ENCODE measurements around the gene ADIPOR2. TPM values are rescaled to one million over a fixed set of nuclear protein-coding genes. Genes with fewer than 3 reads are reported as not detected.
"Not testable (repeated sequence)": the region's sequence is repeated elsewhere in the genome, so short reads cannot be mapped to it uniquely, and the experiment has no call there.

ADIPOR2 gene
- total RNA-seq, 2 experiments from 2014 or later, result 50.2 to 51.3 TPM

- POLR2A ChIA-PET, result no interaction called here
- DNase-seq (no peak), ATAC-seq (ENCODE audit: low read depth) (no peak)
- Mint-ChIP-seq H3K4me3 (no peak overlapping the region), H3K27ac (no peak overlapping the region), H3K36me3 (peaks cover 30% of the 10 kb centered on the region), H3K27me3 (no peaks in the 10 kb centered on the region), H3K4me1 (peaks cover 21% of the 10 kb centered on the region), H3K9me3 (peaks cover 2% of the 10 kb centered on the region)
These were observed 11.8 kb downstream of the ADIPOR2 start for GRCh38 chr12:1702713-1703112.

- Mint-ChIP-seq H3K36me3 (peaks cover 33% of the 10 kb centered on the region), H3K4me1 (peaks cover 21% of the 10 kb centered on the region), H3K27ac (no peak overlapping the region), H3K9me3 (peaks cover 2% of the 10 kb centered on the region), H3K27me3 (no peaks in the 10 kb centered on the region), H3K4me3 (no peak overlapping the region)
- ATAC-seq (ENCODE audit: low read depth) (no peak), DNase-seq (no peak)
- POLR2A ChIA-PET, result interaction anchor here (0.7 kb wide), 1 partner anchor 9 kb away, joined by 13 read pairs; no protein-coding TSS in a partner anchor
These were observed 13.2 kb downstream of the ADIPOR2 start for GRCh38 chr12:1703771-1704722.

- no peak overlapping the region for H3K27ac Mint-ChIP-seq
- DNase-seq (no peak), ATAC-seq (ENCODE audit: low read depth) (no peak)
- H3K4me1 Mint-ChIP-seq, result peaks cover 19% of the 10 kb centered on the region
- H3K4me3 Mint-ChIP-seq, result no peak overlapping the region
- POLR2A ChIA-PET, result no interaction called here
- H3K36me3 Mint-ChIP-seq, result peaks cover 32% of the 10 kb centered on the region
- no peaks in the 10 kb centered on the region for H3K27me3 Mint-ChIP-seq
- no peaks in the 10 kb centered on the region for H3K9me3 Mint-ChIP-seq
These were observed 15.1 kb downstream of the ADIPOR2 start for GRCh38 chr12:1705774-1706631.

- no peak overlapping the region for H3K27ac Mint-ChIP-seq
- H3K4me3 Mint-ChIP-seq, result no peak overlapping the region
- POLR2A ChIA-PET, result no interaction called here
- peaks cover 30% of the 10 kb centered on the region for H3K36me3 Mint-ChIP-seq
- no peaks in the 10 kb centered on the region for H3K27me3 Mint-ChIP-seq
- H3K9me3 Mint-ChIP-seq, result no peaks in the 10 kb centered on the region
- DNase-seq (no peak), ATAC-seq (ENCODE audit: low read depth) (no peak)
- peaks cover 19% of the 10 kb centered on the region for H3K4me1 Mint-ChIP-seq
These were observed 15.7 kb downstream of the ADIPOR2 start for GRCh38 chr12:1706632-1706980.

GRCh38 chr12:1707051-1707450 is 16.2 kb downstream of the ADIPOR2 start:
- Mint-ChIP-seq H3K36me3 (peaks cover 30% of the 10 kb centered on the region), H3K4me3 (no peak overlapping the region)

GRCh38 chr12:1709968-1710367 is 19.1 kb downstream of the ADIPOR2 start:
- DNase-seq; ATAC-seq (ENCODE audit: low read depth); H3K9me3 Mint-ChIP-seq; H3K4me3 Mint-ChIP-seq; POLR2A ChIA-PET; H3K27ac Mint-ChIP-seq; H3K27me3 Mint-ChIP-seq: not testable (repeated sequence)
- H3K36me3 Mint-ChIP-seq, result peaks cover 41% of the 10 kb centered on the region
- peaks cover 14% of the 10 kb centered on the region for H3K4me1 Mint-ChIP-seq

More at GRCh38 chr12:1707051-1707450, 16.2 kb downstream of the ADIPOR2 start:
- POLR2A ChIA-PET, result no interaction called here
- no peaks in the 10 kb centered on the region for H3K27me3 Mint-ChIP-seq
- DNase-seq (no peak), ATAC-seq (ENCODE audit: low read depth) (no peak)
- H3K27ac Mint-ChIP-seq, result no peak overlapping the region
- no peaks in the 10 kb centered on the region for H3K9me3 Mint-ChIP-seq
- H3K4me1 Mint-ChIP-seq, result peaks cover 19% of the 10 kb centered on the region

- H3K27ac Mint-ChIP-seq; DNase-seq; H3K9me3 Mint-ChIP-seq; H3K27me3 Mint-ChIP-seq; ATAC-seq (ENCODE audit: low read depth); H3K4me3 Mint-ChIP-seq: not testable (repeated sequence)
- Mint-ChIP-seq H3K4me1 (peaks cover 15% of the 10 kb centered on the region), H3K36me3 (peaks cover 40% of the 10 kb centered on the region)
- POLR2A ChIA-PET, result interaction anchor here (0.7 kb wide), 1 partner anchor 64 kb away, joined by 3 read pairs; no protein-coding TSS in a partner anchor
These were observed 20.0 kb downstream of the ADIPOR2 start for GRCh38 chr12:1710870-1711269.

- H3K27ac Mint-ChIP-seq; DNase-seq; H3K4me3 Mint-ChIP-seq; ATAC-seq (ENCODE audit: low read depth); H3K27me3 Mint-ChIP-seq; H3K9me3 Mint-ChIP-seq: not testable (repeated sequence)
- Mint-ChIP-seq H3K36me3 (peaks cover 41% of the 10 kb centered on the region), H3K4me1 (peaks cover 12% of the 10 kb centered on the region)
- POLR2A ChIA-PET, result interaction anchor here (0.7 kb wide), 1 partner anchor 65 kb away, joined by 3 read pairs; no protein-coding TSS in a partner anchor
These were observed 20.8 kb downstream of the ADIPOR2 start for GRCh38 chr12:1711536-1712211.

GRCh38 chr12:1712305-1712704 is 21.4 kb downstream of the ADIPOR2 start:
- H3K4me1 Mint-ChIP-seq, result not testable (repeated sequence)

GRCh38 chr12:1712852-1713251 is 22.0 kb downstream of the ADIPOR2 start:
- H3K4me3 Mint-ChIP-seq; H3K27ac Mint-ChIP-seq; H3K9me3 Mint-ChIP-seq; H3K27me3 Mint-ChIP-seq; ATAC-seq (ENCODE audit: low read depth); DNase-seq; POLR2A ChIA-PET; H3K4me1 Mint-ChIP-seq: not testable (repeated sequence)
- H3K36me3 Mint-ChIP-seq, result peaks cover 42% of the 10 kb centered on the region

More at GRCh38 chr12:1712305-1712704, 21.4 kb downstream of the ADIPOR2 start:
- H3K4me3 Mint-ChIP-seq; DNase-seq; H3K9me3 Mint-ChIP-seq; ATAC-seq (ENCODE audit: low read depth); H3K27me3 Mint-ChIP-seq; H3K27ac Mint-ChIP-seq; POLR2A ChIA-PET: not testable (repeated sequence)
- peaks cover 42% of the 10 kb centered on the region for H3K36me3 Mint-ChIP-seq

- POLR2A ChIA-PET; H3K4me3 Mint-ChIP-seq; H3K9me3 Mint-ChIP-seq; H3K27me3 Mint-ChIP-seq; ATAC-seq (ENCODE audit: low read depth); DNase-seq; H3K27ac Mint-ChIP-seq: not testable (repeated sequence)
- H3K36me3 Mint-ChIP-seq, result peaks cover 42% of the 10 kb centered on the region
- H3K4me1 Mint-ChIP-seq, result peaks cover 10% of the 10 kb centered on the region
These were observed 23.0 kb downstream of the ADIPOR2 start for GRCh38 chr12:1713783-1714348.

GRCh38 chr12:1715459-1715858 is 24.6 kb downstream of the ADIPOR2 start:
- Mint-ChIP-seq H3K4me1 (peaks cover 10% of the 10 kb centered on the region), H3K36me3 (peaks cover 35% of the 10 kb centered on the region)
- H3K27ac Mint-ChIP-seq; ATAC-seq (ENCODE audit: low read depth); POLR2A ChIA-PET; H3K9me3 Mint-ChIP-seq; H3K4me3 Mint-ChIP-seq; DNase-seq; H3K27me3 Mint-ChIP-seq: not testable (repeated sequence)

Measured in activated naive CD8-positive, alpha-beta T cell treated with anti-CD3 and anti-CD28 coated beads, Interleukin-2, amount 10 ng/mL, durations not matched to agents 7 days and 5 days (primary cell).